Loucy (cell line): ENCODE measurements around the gene MYO1H.

ENCODE experiments used
- EZH2phosphoT487 ChIP-seq: fragments of 200-600 bp; IDR thresholded peaks from 2 replicates; pipeline ENCODE4 v1.6.1; 2018; ENCODE audit warnings: antibody characterized with exemption, mild to moderate bottlenecking, moderate library complexity, borderline replicate concordance
- TF ChIP-seq, protein P1 (sequence below): fragments of 200-600 bp; sonication (generic); conservative IDR thresholded peaks from 2 replicates; pipeline ENCODE4 v1.5.1; 2014; ENCODE audit warnings: mild to moderate bottlenecking, antibody characterized with exemption, low read length

GRCh38 chr12:109469517-109469916, 121.8 kb downstream of the MYO1H start:
- TF ChIP-seq, protein P1, sequence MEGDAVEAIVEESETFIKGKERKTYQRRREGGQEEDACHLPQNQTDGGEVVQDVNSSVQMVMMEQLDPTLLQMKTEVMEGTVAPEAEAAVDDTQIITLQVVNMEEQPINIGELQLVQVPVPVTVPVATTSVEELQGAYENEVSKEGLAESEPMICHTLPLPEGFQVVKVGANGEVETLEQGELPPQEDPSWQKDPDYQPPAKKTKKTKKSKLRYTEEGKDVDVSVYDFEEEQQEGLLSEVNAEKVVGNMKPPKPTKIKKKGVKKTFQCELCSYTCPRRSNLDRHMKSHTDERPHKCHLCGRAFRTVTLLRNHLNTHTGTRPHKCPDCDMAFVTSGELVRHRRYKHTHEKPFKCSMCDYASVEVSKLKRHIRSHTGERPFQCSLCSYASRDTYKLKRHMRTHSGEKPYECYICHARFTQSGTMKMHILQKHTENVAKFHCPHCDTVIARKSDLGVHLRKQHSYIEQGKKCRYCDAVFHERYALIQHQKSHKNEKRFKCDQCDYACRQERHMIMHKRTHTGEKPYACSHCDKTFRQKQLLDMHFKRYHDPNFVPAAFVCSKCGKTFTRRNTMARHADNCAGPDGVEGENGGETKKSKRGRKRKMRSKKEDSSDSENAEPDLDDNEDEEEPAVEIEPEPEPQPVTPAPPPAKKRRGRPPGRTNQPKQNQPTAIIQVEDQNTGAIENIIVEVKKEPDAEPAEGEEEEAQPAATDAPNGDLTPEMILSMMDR, result no peak
- TF ChIP-seq EZH2phosphoT487, result no peak
